HCT116 (cell line): Measurements from ENCODE around the gene ARL2. TPM values are rescaled to one million over a fixed set of nuclear protein-coding genes. Genes with fewer than 3 reads are reported as not detected.
"Not testable (repeated sequence)": the region's sequence is repeated elsewhere in the genome, so short reads cannot be mapped to it uniquely, and the experiment has no call there.

Source experiments
- ATAC-seq: fragments of 200-7000 bp; cut with Tn5 transposase; 2 replicates; pipeline ENCODE4 v1.9.1; 2020; ENCODE audit warnings: mild to moderate bottlenecking, moderate library complexity
- BruUV-seq: library from RNA; stranded (reverse); fragments of 400-500 nt; replicated peaks from 2 replicates; lab custom pipeline; 2021; lab: Mats Ljungman, UMichigan
- CTCF ChIA-PET: fragments of 300-600 bp; sonication (Branson Sonifier 250); formaldehyde crosslinking; loops from one replicate; lab custom pipeline; 2021; ENCODE audit warnings: antibody characterized with exemption; lab: Charles Lee
- POLR2A ChIA-PET: fragments of 300-600, 350-600 bp; sonication (Branson Sonifier 250); formaldehyde crosslinking; loops from one replicate; lab custom pipeline; 2021; ENCODE audit warnings: antibody characterized with exemption; lab: Charles Lee
- RAD21 ChIA-PET, 2 experiments: fragments of 300-600 bp; sonication (Branson Sonifier 250); formaldehyde crosslinking; loops; one replicate each; lab custom pipeline; 2023; ENCODE audit warnings: low total read pairs in 2 of 2; ENCODE audit not compliant: uncharacterized antibody in 2 of 2, unreplicated experiment in 2 of 2, low non-redundant PET in 1 of 2; lab: Charles Lee
- DNase-seq: peaks from one replicate; pipeline ENCODE4 v3.0.0-alpha.2; 2010; ENCODE audit warnings: low read depth, low spot score
- H2AFZ ChIP-seq: fragments of 200-600 bp; shearing (Covaris generic), sonication (generic); 2 replicates; pipeline ENCODE4 v1.6.1; 2017; ENCODE audit warnings: low read depth, mixed run types, mixed read lengths, antibody characterized with exemption, low read length; ENCODE audit not compliant: poor library complexity, severe bottlenecking
- H3K27ac ChIP-seq: 2 replicates; pipeline ENCODE4 v1.5.1; 2012; ENCODE audit warnings: low read depth, low read length
- H3K27me3 ChIP-seq: fragments of 200-600 bp; sonication (generic); 2 replicates; pipeline ENCODE4 v1.6.1; 2016; ENCODE audit warnings: mixed run types, low read length, mixed read lengths; ENCODE audit not compliant: insufficient read depth
- H3K36me3 ChIP-seq, 2 experiments: fragments of 200-500 bp in 1 of 2; fragments of 200-600 bp in 1 of 2; sonication (Bioruptor generic) in 1 of 2; sonication (generic) in 1 of 2; 2 replicates each; pipeline versions ENCODE4 v1.5.1 to v1.6.1; 2014 to 2016; ENCODE audit warnings: low read length in 2 of 2, inconsistent platforms in 1 of 2, mixed read lengths in 1 of 2, mixed run types in 1 of 2; ENCODE audit not compliant: insufficient read depth in 2 of 2, control insufficient read depth in 1 of 2
- H3K4me1 ChIP-seq, 2 experiments: fragments of 200-600 bp in 1 of 2; sonication (generic) in 1 of 2; 2 replicates each; pipeline versions ENCODE4 v1.5.1 to v1.6.1; 2012 to 2017; ENCODE audit warnings: low read length in 2 of 2, inconsistent platforms in 1 of 2, mild to moderate bottlenecking in 1 of 2, mixed read lengths in 1 of 2, mixed run types in 1 of 2, moderate library complexity in 1 of 2; ENCODE audit not compliant: insufficient read depth in 2 of 2, control insufficient read depth in 1 of 2
- H3K4me2 ChIP-seq: fragments of 200-600 bp; sonication (generic); 2 replicates; pipeline ENCODE4 v1.6.1; 2017; ENCODE audit warnings: mixed run types, low read length, mixed read lengths
- H3K4me3 ChIP-seq, 2 experiments: fragments of 200-600 bp in 1 of 2; sonication (generic) in 1 of 2; replicated peaks in 1 of 2; 2 replicates each; pipeline ENCODE4 v1.5.1; 2011 to 2016; ENCODE audit warnings: low read length in 2 of 2, control low read depth in 1 of 2, low read depth in 1 of 2, mild to moderate bottlenecking in 1 of 2, mixed read lengths in 1 of 2, mixed run types in 1 of 2
- H3K79me2 ChIP-seq: fragments of 200-600 bp; sonication (generic); 2 replicates; pipeline ENCODE4 v1.6.1; 2017; ENCODE audit warnings: mild to moderate bottlenecking, mixed run types, low read length, moderate library complexity, mixed read lengths; ENCODE audit not compliant: insufficient read depth
- H3K9ac ChIP-seq: fragments of 200-600 bp; sonication (generic); 2 replicates; pipeline ENCODE4 v1.6.1; 2016; ENCODE audit warnings: low read length, mixed read lengths
- H3K9me2 ChIP-seq: fragments of 200-600 bp; sonication (generic), shearing (Covaris generic); 2 replicates; pipeline ENCODE4 v1.6.1; 2017; ENCODE audit warnings: mixed run types, mild to moderate bottlenecking, moderate library complexity; ENCODE audit not compliant: insufficient read depth
- H3K9me3 ChIP-seq, 2 experiments: fragments of 200-500 bp in 1 of 2; fragments of 200-600 bp in 1 of 2; sonication (Bioruptor generic) in 1 of 2; sonication (generic) in 1 of 2; 2 replicates each; pipeline ENCODE4 v1.6.1; 2014 to 2017; ENCODE audit warnings: low read length in 2 of 2, mixed read lengths in 2 of 2, inconsistent platforms in 1 of 2, low read depth in 1 of 2, mild to moderate bottlenecking in 1 of 2, mixed run types in 1 of 2, moderate library complexity in 1 of 2; ENCODE audit not compliant: control insufficient read depth in 1 of 2, insufficient read depth in 1 of 2
- H4K20me1 ChIP-seq: fragments of 200-600 bp; sonication (generic), shearing (Covaris generic); 2 replicates; pipeline ENCODE4 v1.6.1; 2017; ENCODE audit warnings: mixed run types, mild to moderate bottlenecking, moderate library complexity; ENCODE audit not compliant: insufficient read depth
- CBX3 ChIP-seq: IDR thresholded peaks from 2 replicates; pipeline ENCODE4 v1.6.1; 2012; ENCODE audit warnings: low read depth
- CEBPB ChIP-seq: IDR thresholded peaks from 2 replicates; pipeline ENCODE4 v1.6.1; 2012; ENCODE audit warnings: low read depth
- EGR1 ChIP-seq: IDR thresholded peaks from 2 replicates; pipeline ENCODE4 v1.6.1; 2012; ENCODE audit warnings: low read depth
- ELF1 ChIP-seq: IDR thresholded peaks from 2 replicates; pipeline ENCODE4 v1.6.1; 2012; ENCODE audit warnings: low read depth, borderline replicate concordance
- FOSL1 ChIP-seq: IDR thresholded peaks from 2 replicates; pipeline ENCODE4 v1.6.1; 2012; ENCODE audit warnings: low read depth
- POLR2A ChIP-seq: IDR thresholded peaks from 2 replicates; pipeline ENCODE4 v1.7.0; 2011; ENCODE audit warnings: borderline replicate concordance; ENCODE audit not compliant: insufficient read depth, insufficient read length; ENCODE audit errors: extremely low read depth
- POLR2AphosphoS5 ChIP-seq: IDR thresholded peaks from 2 replicates; pipeline ENCODE4 v1.6.1; 2011; ENCODE audit warnings: mild to moderate bottlenecking, low read depth, low read length, moderate library complexity
- RAD21 ChIP-seq: IDR thresholded peaks from 2 replicates; pipeline ENCODE4 v1.6.1; 2012; ENCODE audit warnings: low read depth, mild to moderate bottlenecking
- SIN3A ChIP-seq: IDR thresholded peaks from 2 replicates; pipeline ENCODE4 v1.6.1; 2012; ENCODE audit warnings: low read depth
- SP1 ChIP-seq: IDR thresholded peaks from 2 replicates; pipeline ENCODE4 v1.6.1; 2012; ENCODE audit warnings: low read depth
- TCF7L2 ChIP-seq: IDR thresholded peaks from 2 replicates; pipeline ENCODE4 v1.7.0; 2011; ENCODE audit warnings: borderline replicate concordance, inconsistent platforms; ENCODE audit not compliant: insufficient read depth, insufficient read length; ENCODE audit errors: extremely low read depth
- intact Hi-C: fragments of 100-400 bp; cut with micrococcal nuclease; formaldehyde crosslinking; loops from 2 replicates; pipeline ENCODE4 v1.10.0; 2022
- total RNA-seq: library from RNA; stranded (reverse); gene quantifications from one replicate; pipeline ENCODE4 v1.2.1, GENCODE V29; 2021; ENCODE audit not compliant: unreplicated experiment
- TF ChIP-seq, protein P1 (sequence below): IDR thresholded peaks from 2 replicates; pipeline ENCODE4 v1.6.1; 2012
- TF ChIP-seq, protein P2 (sequence below): IDR thresholded peaks from 2 replicates; pipeline ENCODE4 v1.6.1; 2012; ENCODE audit warnings: low read depth
- TF ChIP-seq, protein P3 (sequence below): IDR thresholded peaks from 2 replicates; pipeline ENCODE4 v1.6.1; 2011; ENCODE audit warnings: mild to moderate bottlenecking, low read length, moderate library complexity; ENCODE audit not compliant: insufficient replicate concordance; ENCODE audit errors: extremely low read depth
- TF ChIP-seq, protein P4 (sequence below): IDR thresholded peaks from 2 replicates; pipeline ENCODE4 v1.6.1; 2012

Gene ARL2
- total RNA-seq, 1 experiment from 2014 or later = 68.7 TPM

DNA sequence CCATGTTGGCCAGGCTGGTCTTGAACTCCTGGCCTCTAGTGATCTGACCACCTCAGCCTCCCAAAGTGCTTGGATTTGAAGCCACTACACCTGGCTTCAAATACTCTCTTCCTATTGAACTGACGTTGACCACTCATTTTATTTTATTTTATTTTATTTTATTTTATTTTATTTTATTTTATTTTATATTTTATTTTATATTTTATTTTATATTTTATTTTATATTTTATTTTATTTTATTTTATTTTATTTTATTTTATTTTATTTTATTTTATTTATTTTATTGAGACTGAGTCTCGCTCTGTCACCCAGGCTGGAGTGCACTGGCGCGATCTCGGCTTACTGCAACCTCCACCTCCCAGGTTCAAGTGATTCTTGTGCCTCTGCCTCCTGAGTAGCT is 30.6 kb upstream of the ARL2 start:
- RAD21 ChIA-PET, H3K4me3 ChIP-seq, H3K4me2 ChIP-seq, H3K79me2 ChIP-seq, intact Hi-C loops, BruUV-seq, H2AFZ ChIP-seq, H4K20me1 ChIP-seq, H3K4me1 ChIP-seq, CTCF ChIA-PET, H3K36me3 ChIP-seq, ATAC-seq, H3K9me3 ChIP-seq, POLR2A ChIA-PET, H3K27me3 ChIP-seq, DNase-seq, H3K9ac ChIP-seq, H3K27ac ChIP-seq, H3K9me2 ChIP-seq: not testable (repeated sequence)

DNA sequence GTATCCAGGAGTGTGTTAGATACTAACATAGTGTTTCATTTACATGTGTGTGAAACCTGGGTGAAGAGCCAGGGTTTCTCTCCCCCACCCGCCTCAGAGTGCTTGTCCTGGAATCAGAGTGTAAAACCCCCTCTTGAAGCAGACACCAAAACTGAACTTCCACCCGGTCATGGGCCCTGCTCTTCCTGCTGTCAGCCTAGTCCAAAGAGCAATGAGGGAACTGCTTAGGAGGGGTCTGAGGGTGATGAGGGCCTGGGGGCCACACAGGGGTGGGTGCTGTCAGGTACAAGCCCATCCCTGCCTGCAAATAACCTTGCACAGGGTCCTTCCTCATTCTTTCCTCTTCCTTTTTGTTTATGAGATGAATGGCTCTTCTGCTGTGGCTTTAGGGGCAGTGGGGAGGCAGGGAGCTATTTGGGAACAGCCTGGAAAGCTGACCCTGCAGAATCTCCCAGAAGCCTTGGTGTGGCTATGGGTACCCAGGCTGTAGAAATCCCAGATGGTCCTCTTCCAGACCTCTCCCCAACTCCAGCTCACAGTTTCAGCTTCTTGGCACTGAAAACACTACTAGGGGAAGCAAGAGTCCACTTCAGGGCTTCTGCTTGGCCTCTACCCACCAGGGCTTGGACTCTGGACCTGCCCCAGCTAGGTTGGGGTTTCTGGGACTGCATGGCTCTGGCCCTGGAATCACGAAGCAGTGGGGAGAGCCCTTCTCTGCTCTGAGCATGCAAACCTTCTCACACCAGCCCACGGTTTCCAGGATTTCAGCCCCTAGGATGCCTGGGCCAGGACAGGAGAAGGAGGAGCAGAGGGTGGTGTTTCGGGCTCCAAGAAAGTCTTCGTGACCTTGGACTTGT is 25.7 kb upstream of the ARL2 start:
- RAD21 ChIA-PET = no interaction called here
- DNase-seq (no peak), ATAC-seq (no peak)
- no peaks in the 10 kb centered on the region for H3K27me3 ChIP-seq
- H3K27ac ChIP-seq = no peak overlapping the region
- H3K9ac ChIP-seq = no peak overlapping the region
- H3K9me2 ChIP-seq = no peaks in the 10 kb centered on the region
- H3K4me3 ChIP-seq = no peak overlapping the region
- H3K9me3 ChIP-seq = no peaks in the 10 kb centered on the region
- intact Hi-C loops = no loop called here
- TF ChIP-seq, protein P1, sequence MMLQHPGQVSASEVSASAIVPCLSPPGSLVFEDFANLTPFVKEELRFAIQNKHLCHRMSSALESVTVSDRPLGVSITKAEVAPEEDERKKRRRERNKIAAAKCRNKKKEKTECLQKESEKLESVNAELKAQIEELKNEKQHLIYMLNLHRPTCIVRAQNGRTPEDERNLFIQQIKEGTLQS = no peak
- TF ChIP-seq FOSL1 (no peak), RAD21 (no peak), EGR1 (no peak), TCF7L2 (no peak), CBX3 (no peak), POLR2A (no peak), SIN3A (no peak), CEBPB (no peak), ELF1 (no peak), POLR2AphosphoS5 (no peak), SP1 (no peak)
- TF ChIP-seq, protein P2, sequence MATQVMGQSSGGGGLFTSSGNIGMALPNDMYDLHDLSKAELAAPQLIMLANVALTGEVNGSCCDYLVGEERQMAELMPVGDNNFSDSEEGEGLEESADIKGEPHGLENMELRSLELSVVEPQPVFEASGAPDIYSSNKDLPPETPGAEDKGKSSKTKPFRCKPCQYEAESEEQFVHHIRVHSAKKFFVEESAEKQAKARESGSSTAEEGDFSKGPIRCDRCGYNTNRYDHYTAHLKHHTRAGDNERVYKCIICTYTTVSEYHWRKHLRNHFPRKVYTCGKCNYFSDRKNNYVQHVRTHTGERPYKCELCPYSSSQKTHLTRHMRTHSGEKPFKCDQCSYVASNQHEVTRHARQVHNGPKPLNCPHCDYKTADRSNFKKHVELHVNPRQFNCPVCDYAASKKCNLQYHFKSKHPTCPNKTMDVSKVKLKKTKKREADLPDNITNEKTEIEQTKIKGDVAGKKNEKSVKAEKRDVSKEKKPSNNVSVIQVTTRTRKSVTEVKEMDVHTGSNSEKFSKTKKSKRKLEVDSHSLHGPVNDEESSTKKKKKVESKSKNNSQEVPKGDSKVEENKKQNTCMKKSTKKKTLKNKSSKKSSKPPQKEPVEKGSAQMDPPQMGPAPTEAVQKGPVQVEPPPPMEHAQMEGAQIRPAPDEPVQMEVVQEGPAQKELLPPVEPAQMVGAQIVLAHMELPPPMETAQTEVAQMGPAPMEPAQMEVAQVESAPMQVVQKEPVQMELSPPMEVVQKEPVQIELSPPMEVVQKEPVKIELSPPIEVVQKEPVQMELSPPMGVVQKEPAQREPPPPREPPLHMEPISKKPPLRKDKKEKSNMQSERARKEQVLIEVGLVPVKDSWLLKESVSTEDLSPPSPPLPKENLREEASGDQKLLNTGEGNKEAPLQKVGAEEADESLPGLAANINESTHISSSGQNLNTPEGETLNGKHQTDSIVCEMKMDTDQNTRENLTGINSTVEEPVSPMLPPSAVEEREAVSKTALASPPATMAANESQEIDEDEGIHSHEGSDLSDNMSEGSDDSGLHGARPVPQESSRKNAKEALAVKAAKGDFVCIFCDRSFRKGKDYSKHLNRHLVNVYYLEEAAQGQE = no peak
- TF ChIP-seq, protein P3, sequence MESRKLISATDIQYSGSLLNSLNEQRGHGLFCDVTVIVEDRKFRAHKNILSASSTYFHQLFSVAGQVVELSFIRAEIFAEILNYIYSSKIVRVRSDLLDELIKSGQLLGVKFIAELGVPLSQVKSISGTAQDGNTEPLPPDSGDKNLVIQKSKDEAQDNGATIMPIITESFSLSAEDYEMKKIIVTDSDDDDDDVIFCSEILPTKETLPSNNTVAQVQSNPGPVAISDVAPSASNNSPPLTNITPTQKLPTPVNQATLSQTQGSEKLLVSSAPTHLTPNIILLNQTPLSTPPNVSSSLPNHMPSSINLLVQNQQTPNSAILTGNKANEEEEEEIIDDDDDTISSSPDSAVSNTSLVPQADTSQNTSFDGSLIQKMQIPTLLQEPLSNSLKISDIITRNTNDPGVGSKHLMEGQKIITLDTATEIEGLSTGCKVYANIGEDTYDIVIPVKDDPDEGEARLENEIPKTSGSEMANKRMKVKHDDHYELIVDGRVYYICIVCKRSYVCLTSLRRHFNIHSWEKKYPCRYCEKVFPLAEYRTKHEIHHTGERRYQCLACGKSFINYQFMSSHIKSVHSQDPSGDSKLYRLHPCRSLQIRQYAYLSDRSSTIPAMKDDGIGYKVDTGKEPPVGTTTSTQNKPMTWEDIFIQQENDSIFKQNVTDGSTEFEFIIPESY = no peak
- TF ChIP-seq, protein P4, sequence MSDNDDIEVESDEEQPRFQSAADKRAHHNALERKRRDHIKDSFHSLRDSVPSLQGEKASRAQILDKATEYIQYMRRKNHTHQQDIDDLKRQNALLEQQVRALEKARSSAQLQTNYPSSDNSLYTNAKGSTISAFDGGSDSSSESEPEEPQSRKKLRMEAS = no peak
- H3K79me2 ChIP-seq = no peaks in the 10 kb centered on the region
- H2AFZ ChIP-seq = no peak overlapping the region
- no peaks in the 10 kb centered on the region for H3K36me3 ChIP-seq
- POLR2A ChIA-PET = no interaction called here
- peaks cover 3 to 13% of the 10 kb centered on the region in 2 experiments; a peak in 3 of 4 replicates for H3K4me1 ChIP-seq
- BruUV-seq = no TSS peak
- no peaks in the 10 kb centered on the region for H4K20me1 ChIP-seq
- H3K4me2 ChIP-seq = no peak overlapping the region
- CTCF ChIA-PET = no interaction called here
